HUDEP-2 (cell line): Measurements from ENCODE around the gene BLMH.
"Not testable (repeated sequence)": the region's sequence is repeated elsewhere in the genome, so short reads cannot be mapped to it uniquely, and the experiment has no call there.

Experiments used
- DNase-seq, 76 experiments: peaks; one replicate each; lab custom pipeline; 2025; ENCODE audit not compliant: unreplicated experiment in 76 of 76; lab: John Stamatoyannopoulos, UW

BLMH gene

DNA sequence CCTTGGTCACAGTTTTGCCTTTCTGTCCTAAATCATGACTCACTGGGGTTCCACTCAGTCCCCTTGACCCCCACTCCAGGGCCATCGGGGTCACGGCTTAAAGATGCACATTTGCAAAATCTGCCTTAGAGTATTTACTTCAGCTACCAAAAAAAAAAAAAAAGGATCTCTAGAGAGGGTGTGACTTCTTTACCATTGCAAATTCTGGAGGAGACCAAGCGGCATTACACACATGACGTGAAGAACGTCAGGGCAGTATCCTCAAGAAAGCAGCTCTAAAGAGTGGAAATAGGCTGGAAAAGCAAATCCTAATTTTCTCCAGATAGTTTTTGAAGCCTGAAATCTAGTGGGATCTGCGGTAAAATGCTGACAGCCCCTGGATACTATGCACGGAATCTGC lies 81.8 kb downstream of the BLMH start:
- no peak for DNase-seq

DNA sequence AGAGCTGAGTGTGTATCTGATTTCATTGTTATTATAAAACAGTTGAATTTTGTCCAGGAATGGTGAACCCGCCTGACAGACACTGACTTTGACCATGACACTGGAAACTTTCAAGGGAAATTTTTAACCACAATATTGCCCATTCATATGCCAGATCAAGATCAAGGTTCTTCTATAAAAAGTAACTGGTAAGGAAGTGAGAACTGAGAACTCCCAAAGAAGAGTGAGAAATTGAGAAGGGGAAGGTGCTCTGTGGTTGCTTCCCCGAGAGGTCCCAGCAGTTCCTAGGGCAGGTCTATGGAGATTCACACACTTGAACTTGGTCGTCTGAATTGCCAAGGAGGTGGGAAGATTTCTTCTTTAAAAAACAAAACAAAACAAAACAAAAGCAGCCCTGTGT lies 83.5 kb downstream of the BLMH start:
- DNase-seq, result no peak

- DNase-seq, result no peak
These were observed 84.1 kb downstream of the BLMH start for GRCh38 chr17:30207655-30208054.

DNA sequence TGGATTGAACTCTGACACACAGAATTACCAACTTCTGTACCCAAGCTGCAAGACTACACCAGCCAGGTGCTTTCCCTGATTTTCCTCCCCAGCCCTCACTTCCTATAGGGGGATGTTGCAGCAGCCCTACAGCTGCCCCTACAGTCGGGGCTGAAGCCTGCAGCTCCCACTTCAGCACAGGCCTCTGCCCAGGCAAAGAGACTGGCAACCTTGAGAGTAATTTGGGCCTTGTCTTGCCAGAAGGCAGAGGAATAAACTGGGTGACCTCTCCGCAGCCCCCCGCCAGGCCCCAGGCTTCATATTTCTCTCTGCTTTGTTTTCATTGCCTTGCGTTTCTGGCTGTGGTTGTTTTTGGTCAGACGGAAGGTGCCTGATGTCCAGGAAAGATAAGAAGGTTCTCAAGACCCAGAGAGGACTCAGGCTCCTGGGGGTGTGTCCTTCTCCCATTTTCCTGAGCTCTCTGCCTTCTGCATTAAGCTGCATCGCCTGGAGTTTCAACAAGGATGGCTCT lies 88.2 kb downstream of the BLMH start:
- no peak for DNase-seq

- not testable (repeated sequence) for DNase-seq
These were observed 91.1 kb downstream of the BLMH start for GRCh38 chr17:30200656-30201055.

- DNase-seq, result peak in 36 of 76 experiments; percentile 2 to 50 (median 12)
These were observed 91.6 kb downstream of the BLMH start for GRCh38 chr17:30200106-30200505.

DNA sequence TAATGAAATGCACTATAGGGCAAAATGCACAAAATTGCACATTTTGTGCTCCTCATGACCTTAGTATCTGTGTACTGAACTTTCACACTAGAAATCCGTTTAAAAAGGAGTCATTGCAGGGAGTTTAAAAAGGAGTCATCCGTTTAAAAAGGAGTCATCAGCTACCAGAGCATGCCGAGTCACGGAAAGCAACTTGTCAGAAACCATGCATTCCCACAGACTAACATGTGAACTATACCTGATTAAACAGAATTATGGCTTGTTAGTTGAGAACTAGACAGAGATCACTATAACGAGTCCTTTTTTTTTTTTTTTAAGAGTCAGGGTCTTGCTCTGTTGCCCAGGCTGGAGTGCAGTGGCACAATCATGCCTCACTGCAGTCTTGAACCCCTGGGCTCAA lies 92.1 kb downstream of the BLMH start:
- DNase-seq, result no peak
